GM23248 (cell line): ENCODE data around the gene MTCL1. TPM values are rescaled to one million over a fixed set of nuclear protein-coding genes. Genes with fewer than 3 reads are reported as not detected.

Source experiments
- DNase-seq: peaks from one replicate; pipeline ENCODE4 v3.0.0-alpha.2; 2015
- H2AFZ ChIP-seq: fragments of 200-600 bp; sonication (generic); 2 replicates; pipeline ENCODE4 v1.6.1; 2016; ENCODE audit warnings: antibody characterized with exemption
- H3F3A ChIP-seq: fragments of 200-600 bp; sonication (generic); 2 replicates; pipeline ENCODE4 v1.6.1; 2016; ENCODE audit warnings: mild to moderate bottlenecking, antibody characterized with exemption, mixed run types; ENCODE audit not compliant: insufficient read depth
- H3K27ac ChIP-seq: fragments of 200-600 bp; sonication (generic); 2 replicates; pipeline ENCODE4 v1.5.1; 2016; ENCODE audit warnings: mild to moderate bottlenecking
- H3K27me3 ChIP-seq: fragments of 200-600 bp; sonication (generic); replicated peaks from 2 replicates; pipeline ENCODE4 v1.6.1; 2016; ENCODE audit warnings: mild to moderate bottlenecking; ENCODE audit not compliant: insufficient read depth
- H3K36me3 ChIP-seq: fragments of 200-600 bp; sonication (generic); 2 replicates; pipeline ENCODE4 v1.6.1; 2016; ENCODE audit warnings: low read depth, mild to moderate bottlenecking
- H3K4me1 ChIP-seq: fragments of 200-600 bp; sonication (generic); 2 replicates; pipeline ENCODE4 v1.6.1; 2016; ENCODE audit warnings: mild to moderate bottlenecking; ENCODE audit not compliant: insufficient read depth
- H3K4me2 ChIP-seq: fragments of 200-600 bp; sonication (generic); one replicate; pipeline ENCODE4 v1.6.1; 2016; ENCODE audit warnings: mild to moderate bottlenecking; ENCODE audit not compliant: unreplicated experiment
- H3K4me3 ChIP-seq: fragments of 200-600 bp; sonication (generic); 2 replicates; pipeline ENCODE4 v1.5.1; 2016; ENCODE audit warnings: mild to moderate bottlenecking
- H3K79me2 ChIP-seq: fragments of 200-600 bp; sonication (generic); 2 replicates; pipeline ENCODE4 v1.6.1; 2016; ENCODE audit warnings: mild to moderate bottlenecking; ENCODE audit not compliant: insufficient read depth
- H3K9ac ChIP-seq: fragments of 200-600 bp; sonication (generic); 2 replicates; pipeline ENCODE4 v1.6.1; 2016; ENCODE audit warnings: mild to moderate bottlenecking
- H3K9me2 ChIP-seq: fragments of 200-600 bp; sonication (generic); 2 replicates; pipeline ENCODE4 v1.6.1; 2016; ENCODE audit warnings: mixed run types, mild to moderate bottlenecking, moderate library complexity; ENCODE audit not compliant: insufficient read depth
- H3K9me3 ChIP-seq: fragments of 200-600 bp; sonication (generic); one replicate; pipeline ENCODE4 v1.6.1; 2017; ENCODE audit warnings: low read depth
- H4K20me1 ChIP-seq: fragments of 200-600 bp; sonication (generic); 2 replicates; pipeline ENCODE4 v1.6.0; 2016; ENCODE audit not compliant: insufficient read depth
- EZH2 ChIP-seq: fragments of 200-600 bp; sonication (generic); IDR thresholded peaks from 2 replicates; pipeline ENCODE4 v1.6.1; 2018; ENCODE audit warnings: antibody characterized with exemption, mild to moderate bottlenecking; ENCODE audit not compliant: insufficient read depth, poor library complexity, severe bottlenecking
- EZH2phosphoT487 ChIP-seq: fragments of 200-600 bp; sonication (generic); IDR thresholded peaks from 2 replicates; pipeline ENCODE4 v1.6.1; 2018; ENCODE audit warnings: antibody characterized with exemption, moderate library complexity, mild to moderate bottlenecking, low read depth; ENCODE audit not compliant: insufficient read depth
- WGBS, 2 experiments: methylation state at CpG; one replicate each; pipeline ENCODE4 v1.1.6; 2015 to 2017; ENCODE audit warnings: low lambda C conversion rate in 2 of 2, low coverage in 1 of 2; ENCODE audit errors: missing lambda C conversion rate in 2 of 2; 5-methylcytosine and 5-hydroxymethylcytosine counted together
- in situ Hi-C: fragments of 300-500 bp; cut with MboI; formaldehyde crosslinking; loops from 2 replicates; pipeline ENCODE4 v1.15.0; 2020
- polyA plus RNA-seq: library from polyadenylated mRNA; unstranded; fragments of >200 nt; fragmentation: Nextera tagmentation; extraction: Ambion mirVana; gene quantifications from 2 replicates; pipeline ENCODE4 v1.2.1, GENCODE V29; 2016
- total RNA-seq: library from RNA; depleted of rRNA; stranded (reverse); fragments of >200 nt; shearing (Covaris generic); gene quantifications from 2 replicates; pipeline ENCODE4 v1.2.3, GENCODE V29; 2014

The MTCL1 gene
- total and polyA plus RNA-seq, 2 experiments from 2014 or later: 10.3 to 36.9 TPM

GRCh38 chr18:8865934-8866333, 160.6 kb downstream of the MTCL1 start:
- Histone ChIP-seq H3K9ac (no peak overlapping the region), H3K9me3 (no peaks in the 10 kb centered on the region), H3K79me2 (no peaks in the 10 kb centered on the region), H3K27me3 (no peaks in the 10 kb centered on the region), H4K20me1 (no peaks in the 10 kb centered on the region), H2AFZ (no peak overlapping the region), H3K36me3 (no peaks in the 10 kb centered on the region), H3F3A (peaks cover 8% of the 10 kb centered on the region; the same call in 1 of the 2 replicates), H3K4me2 (no peak overlapping the region), H3K4me3 (no peak overlapping the region), H3K27ac (no peak overlapping the region), H3K9me2 (no peaks in the 10 kb centered on the region), H3K4me1 (peaks cover 9% of the 10 kb centered on the region)
- 87 to 88% methylated on average over 4 of the region's 4 CpGs for WGBS, 2 experiments
- TF ChIP-seq EZH2phosphoT487: no peak
- TF ChIP-seq EZH2: no peak
- DNase-seq: no peak
- in situ Hi-C loops: no loop called here

GRCh38 chr18:8866679-8867078, 161.3 kb downstream of the MTCL1 start:
- no peaks in the 10 kb centered on the region for H3K9me2 ChIP-seq
- H3K4me1 ChIP-seq: peaks cover 17% of the 10 kb centered on the region
- H3K4me3 ChIP-seq: no peak overlapping the region
- in situ Hi-C loops: no loop called here
- no peaks in the 10 kb centered on the region for H3K79me2 ChIP-seq
- WGBS, 2 experiments: 71 to 82% methylated on average over 1 of the region's 1 CpG
- no peaks in the 10 kb centered on the region for H3K27me3 ChIP-seq
- no peak overlapping the region for H3K9ac ChIP-seq
- TF ChIP-seq EZH2phosphoT487 (no peak), EZH2 (no peak)
- H3K27ac ChIP-seq: no peak overlapping the region
- no peak for DNase-seq
- no peaks in the 10 kb centered on the region for H3K36me3 ChIP-seq
- H2AFZ ChIP-seq: no peak overlapping the region
- H3K9me3 ChIP-seq: no peaks in the 10 kb centered on the region
- peaks cover 15% of the 10 kb centered on the region; the same call in 1 of the 2 replicates for H3F3A ChIP-seq
- H3K4me2 ChIP-seq: no peak overlapping the region
- no peaks in the 10 kb centered on the region for H4K20me1 ChIP-seq

- TF ChIP-seq EZH2phosphoT487 (no peak), EZH2 (no peak)
- Histone ChIP-seq H3K9me2 (no peaks in the 10 kb centered on the region), H2AFZ (no peak overlapping the region), H3K79me2 (no peaks in the 10 kb centered on the region), H3K9me3 (no peaks in the 10 kb centered on the region), H3F3A (peaks cover 18% of the 10 kb centered on the region; the same call in 1 of the 2 replicates), H3K4me3 (no peak overlapping the region), H3K4me1 (peaks cover 19% of the 10 kb centered on the region), H3K9ac (no peak overlapping the region), H3K4me2 (no peak overlapping the region), H3K27ac (no peak overlapping the region), H4K20me1 (no peaks in the 10 kb centered on the region), H3K27me3 (no peaks in the 10 kb centered on the region), H3K36me3 (no peaks in the 10 kb centered on the region)
- WGBS, 2 experiments: 67 to 74% methylated on average over 4 of the region's 4 CpGs
- no peak for DNase-seq
- in situ Hi-C loops: no loop called here
Observed at GRCh38 chr18:8868276-8868675, 162.9 kb downstream of the MTCL1 start.

- Histone ChIP-seq H3K4me1 (peaks cover 19% of the 10 kb centered on the region), H3K9ac (no peak overlapping the region), H3K9me3 (no peaks in the 10 kb centered on the region), H3K36me3 (no peaks in the 10 kb centered on the region), H3K79me2 (no peaks in the 10 kb centered on the region), H3K27ac (no peak overlapping the region), H3K4me2 (no peak overlapping the region), H3K27me3 (no peaks in the 10 kb centered on the region), H2AFZ (no peak overlapping the region), H4K20me1 (no peaks in the 10 kb centered on the region), H3F3A (peaks cover 18% of the 10 kb centered on the region; the same call in 1 of the 2 replicates), H3K4me3 (no peak overlapping the region), H3K9me2 (no peaks in the 10 kb centered on the region)
- in situ Hi-C loops: no loop called here
- WGBS, 2 experiments: 83 to 88% methylated on average over 2 of the region's 2 CpGs
- TF ChIP-seq EZH2phosphoT487: no peak
- no peak for TF ChIP-seq EZH2
- no peak for DNase-seq
Observed at GRCh38 chr18:8868779-8869415, 163.5 kb downstream of the MTCL1 start.

GRCh38 chr18:8869696-8870095, 164.3 kb downstream of the MTCL1 start:
- peaks cover 19% of the 10 kb centered on the region for H3K4me1 ChIP-seq
- 80% methylated on average over 5 of the region's 5 CpGs for WGBS, 2 experiments
- no peak overlapping the region for H3K4me2 ChIP-seq
- no peak overlapping the region for H3K9ac ChIP-seq
- H2AFZ ChIP-seq: no peak overlapping the region
- H3K4me3 ChIP-seq: no peak overlapping the region
- no peak for TF ChIP-seq EZH2phosphoT487
- TF ChIP-seq EZH2: no peak
- H3K27ac ChIP-seq: no peak overlapping the region
- H3F3A ChIP-seq: peaks cover 18% of the 10 kb centered on the region; the same call in 1 of the 2 replicates
- DNase-seq: no peak
- H3K9me3 ChIP-seq: no peaks in the 10 kb centered on the region
- no peaks in the 10 kb centered on the region for H3K79me2 ChIP-seq
- H3K27me3 ChIP-seq: no peaks in the 10 kb centered on the region
- no peaks in the 10 kb centered on the region for H4K20me1 ChIP-seq
- in situ Hi-C loops: no loop called here
- H3K9me2 ChIP-seq: no peaks in the 10 kb centered on the region
- H3K36me3 ChIP-seq: no peaks in the 10 kb centered on the region
